OCI-LY3 (cell line): ENCODE measurements around the gene SNX10.

Source experiments
- CTCF ChIP-seq: fragments of 200-600, 300-600 bp; sonication (generic); IDR thresholded peaks from 2 replicates; pipeline ENCODE4 v1.5.1; 2014; ENCODE audit warnings: antibody characterized with exemption, low read length, low read depth
- EZH2phosphoT487 ChIP-seq: fragments of 200-600 bp; shearing (Covaris generic); IDR thresholded peaks from 2 replicates; pipeline ENCODE4 v1.6.1; 2018; ENCODE audit warnings: antibody characterized with exemption, mixed run types, low read depth

GRCh38 chr7:26275213-26275612 lies 16.4 kb upstream of the SNX10 start:
- TF ChIP-seq CTCF (no peak), EZH2phosphoT487 (no peak)
